COR-L47 (cell line): ENCODE results near the gene LHX1.
A peak's percentile ranks its signal among the peaks of the same experiment; 100 is the strongest.

Source experiments
- DNase-seq: peaks from one replicate; lab custom pipeline; 2025; lab: John Stamatoyannopoulos, UW

The LHX1 gene

DNA sequence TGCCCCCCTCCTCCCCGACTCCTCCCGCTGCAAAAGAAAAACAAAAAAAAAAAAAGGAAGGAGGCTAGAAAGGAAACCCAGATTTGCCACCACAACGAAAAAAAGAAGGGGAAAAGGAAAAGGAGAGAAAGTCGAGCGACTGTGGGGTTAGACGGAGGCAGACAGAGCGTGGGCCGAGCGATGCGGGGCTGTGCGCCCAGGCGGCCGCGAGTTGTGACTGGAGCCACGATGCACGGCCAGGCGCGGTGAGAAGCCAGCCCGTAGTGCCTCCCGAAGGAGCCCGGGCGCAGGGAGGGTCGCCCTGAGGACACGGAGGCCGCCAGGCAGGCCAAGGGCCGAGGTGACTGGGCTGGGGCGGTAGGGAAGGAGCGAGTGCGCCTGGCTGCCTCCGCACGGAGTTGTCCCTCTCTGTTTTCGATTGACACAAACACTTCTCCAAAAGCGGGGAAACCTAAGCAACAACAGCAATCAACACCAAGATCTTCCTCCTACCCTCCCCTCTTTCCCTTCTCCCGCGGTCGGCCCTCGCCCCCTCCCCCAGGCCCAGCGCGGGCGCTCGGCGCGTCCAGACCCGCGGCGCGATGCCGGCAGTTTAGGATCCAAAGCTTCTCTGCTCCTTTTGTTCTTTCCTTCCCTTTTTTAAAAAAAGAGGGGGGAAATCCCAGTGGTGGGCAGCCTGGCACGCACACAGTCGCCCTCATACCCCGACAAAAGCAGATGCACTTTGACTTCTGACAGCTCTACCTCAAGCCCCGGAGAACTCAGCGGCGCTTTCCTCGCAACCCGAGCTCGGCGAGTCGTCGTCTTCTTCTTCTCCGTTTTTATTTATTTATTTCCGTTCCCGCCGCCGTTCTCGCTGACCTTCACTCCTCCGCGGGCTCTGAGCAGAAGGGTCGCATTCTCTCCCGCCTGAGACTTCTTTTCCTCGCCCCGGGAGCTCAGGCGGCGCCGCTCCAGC lies at the start of gene LHX1:
Gene LHX1, plus strand, starts transcription at position 475 of the 958 bp plus-strand sequence. CDS start 723 bp downstream, outside the sequence.
- DNase-seq: no peak

DNA sequence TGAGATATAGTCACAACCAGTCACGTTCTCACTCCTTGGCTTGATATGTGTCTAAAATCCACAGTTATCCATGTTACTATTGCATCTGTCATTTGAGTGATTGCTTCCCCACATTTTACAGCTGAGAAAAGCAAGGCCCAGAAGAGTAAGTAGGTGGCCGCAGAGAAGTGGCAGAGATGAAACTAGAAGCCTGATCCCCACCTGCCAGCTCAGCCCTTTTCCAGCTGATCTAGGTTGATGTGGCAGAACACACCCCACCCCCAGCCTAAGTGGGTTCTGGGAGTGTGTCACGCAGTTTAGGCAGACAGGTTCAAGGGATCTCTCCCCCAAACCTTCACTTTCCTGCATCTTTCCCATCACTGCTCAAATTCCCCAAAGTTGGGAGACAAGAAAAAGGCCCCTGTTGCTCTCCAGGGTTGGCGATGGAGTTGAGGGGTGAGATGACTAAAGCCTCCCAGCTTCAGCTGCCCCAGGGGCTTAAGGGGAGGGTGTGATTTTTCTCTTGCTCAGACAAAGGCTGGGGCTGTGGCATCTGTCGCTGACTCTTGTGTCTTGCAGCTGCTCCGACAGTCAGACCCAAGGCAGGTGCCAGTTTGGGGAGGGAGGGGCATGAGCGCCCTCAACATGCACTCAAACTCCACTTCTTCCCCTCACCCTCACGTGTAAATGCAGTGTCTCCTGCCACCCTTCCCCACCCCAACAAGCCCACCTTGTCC lies 48.9 kb upstream of the LHX1 start:
- peak; percentile 21 for DNase-seq

DNA sequence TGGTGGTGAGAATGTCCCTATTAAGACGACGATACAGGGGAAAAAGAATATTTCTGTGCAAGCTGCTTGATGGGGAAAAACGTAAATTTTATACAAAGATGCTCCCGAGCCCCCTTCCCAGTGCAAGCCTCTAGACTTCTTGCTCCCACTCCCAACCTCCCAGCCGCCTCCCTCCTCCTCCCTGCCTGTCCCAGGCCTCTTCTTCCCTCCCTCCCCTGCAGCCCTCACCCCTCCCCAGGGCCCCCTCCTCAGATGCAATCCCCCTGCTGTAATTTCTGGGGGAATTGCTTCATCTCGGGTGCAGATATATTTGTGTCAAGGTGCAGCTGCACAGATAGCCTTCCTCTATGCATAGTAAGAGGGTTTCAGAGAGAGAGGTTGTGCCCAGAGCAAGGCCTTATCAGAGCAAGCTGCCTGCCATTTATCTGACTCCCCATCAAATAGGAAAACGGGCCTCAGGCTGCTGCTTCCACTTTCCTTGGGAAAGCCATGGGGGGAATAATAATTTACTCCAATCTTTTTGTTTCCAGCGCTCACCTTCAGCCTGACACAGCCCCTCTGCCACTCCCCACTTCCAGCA lies 47.4 kb upstream of the LHX1 start:
- DNase-seq: no peak

DNA sequence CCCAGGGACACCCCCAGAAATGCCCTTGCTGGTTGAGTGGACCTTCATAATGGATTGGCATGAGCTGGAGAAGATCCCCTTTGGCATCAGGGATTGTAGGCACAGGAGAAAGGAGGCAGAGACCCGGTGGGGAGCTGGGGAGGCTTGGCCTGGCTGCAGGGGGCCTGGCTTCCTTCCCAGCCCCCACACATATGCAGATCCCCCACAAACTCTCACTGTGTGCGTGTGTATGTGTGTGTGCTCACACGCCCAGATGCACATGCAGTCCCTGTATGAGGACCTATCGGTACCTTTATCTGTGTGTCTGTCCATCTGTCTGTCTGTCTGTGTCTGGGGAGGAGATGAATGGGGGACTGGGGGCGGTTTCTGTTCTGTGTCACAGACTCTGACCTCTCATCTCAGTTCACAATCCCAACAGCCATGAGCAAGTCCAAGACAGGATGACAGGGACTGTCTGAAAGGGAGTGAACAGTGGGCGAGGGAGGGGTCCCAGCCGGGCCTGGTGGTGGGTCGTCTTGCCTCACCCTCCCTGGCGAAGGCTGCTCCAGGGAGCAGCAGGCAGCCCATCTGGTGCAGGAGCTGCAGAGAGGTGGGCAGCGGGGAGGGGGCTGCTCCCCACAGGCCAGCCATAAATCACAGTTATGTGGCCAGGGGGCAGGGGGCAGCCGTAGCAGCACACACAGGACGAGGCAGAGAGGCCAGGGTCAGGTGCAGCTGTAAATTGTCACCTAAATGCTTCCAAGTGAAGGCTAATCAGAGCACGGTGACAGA lies 46.7 kb upstream of the LHX1 start:
- no peak for DNase-seq

DNA sequence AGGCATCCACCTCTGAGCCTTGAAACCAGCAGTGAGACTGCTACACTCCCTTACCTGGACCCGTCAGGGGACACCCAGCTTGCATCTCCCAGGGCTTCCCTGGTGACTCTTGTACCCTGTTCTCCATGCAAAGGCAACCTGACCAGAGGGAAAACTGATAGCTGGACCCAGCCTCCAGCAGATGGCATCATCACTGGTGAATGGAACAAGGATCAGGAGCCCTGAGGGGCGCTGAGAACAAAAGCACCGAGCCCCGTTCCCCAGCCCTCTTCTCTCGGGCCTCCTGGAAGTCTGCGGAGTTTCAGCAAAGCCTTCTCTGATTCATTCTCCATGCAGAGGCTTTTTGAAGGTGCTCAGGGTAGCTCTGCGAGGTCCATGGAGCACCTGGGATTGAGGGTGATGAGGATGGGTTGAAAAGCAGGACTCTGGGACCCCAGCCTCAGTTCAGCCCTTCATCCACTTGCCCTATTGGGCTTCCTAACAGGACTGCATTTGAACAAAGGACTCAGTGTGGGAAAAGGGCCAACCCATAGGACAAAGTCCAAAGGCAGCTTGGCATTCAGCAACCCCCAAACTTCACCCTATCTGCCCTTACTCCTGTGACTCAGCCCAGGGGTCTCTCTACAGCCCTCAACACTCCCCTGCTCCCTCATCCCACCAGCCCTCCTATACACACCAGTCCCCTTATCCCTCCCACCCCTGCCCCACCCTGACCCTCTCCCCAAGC lies 45.0 kb upstream of the LHX1 start:
- no peak for DNase-seq

DNA sequence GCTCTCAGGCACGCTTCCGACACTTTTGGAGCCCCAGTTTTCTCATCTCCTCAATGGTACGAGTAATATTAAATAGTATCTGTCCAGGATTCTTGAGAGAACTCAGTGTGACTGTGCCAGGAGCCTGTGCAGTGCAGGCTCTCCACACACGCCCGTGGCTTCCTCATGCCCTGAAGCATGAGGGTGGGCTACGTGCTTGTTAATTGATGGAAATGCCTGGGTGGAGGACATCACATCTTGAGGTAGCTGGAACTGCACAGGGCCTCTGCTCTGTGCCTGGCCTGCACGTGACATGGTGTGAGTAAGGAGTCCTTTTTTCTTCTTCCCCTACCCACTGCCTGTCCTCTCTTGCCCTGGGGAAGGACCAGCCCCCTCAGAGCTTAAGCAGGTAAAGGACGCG lies 43.1 kb upstream of the LHX1 start:
- no peak for DNase-seq

DNA sequence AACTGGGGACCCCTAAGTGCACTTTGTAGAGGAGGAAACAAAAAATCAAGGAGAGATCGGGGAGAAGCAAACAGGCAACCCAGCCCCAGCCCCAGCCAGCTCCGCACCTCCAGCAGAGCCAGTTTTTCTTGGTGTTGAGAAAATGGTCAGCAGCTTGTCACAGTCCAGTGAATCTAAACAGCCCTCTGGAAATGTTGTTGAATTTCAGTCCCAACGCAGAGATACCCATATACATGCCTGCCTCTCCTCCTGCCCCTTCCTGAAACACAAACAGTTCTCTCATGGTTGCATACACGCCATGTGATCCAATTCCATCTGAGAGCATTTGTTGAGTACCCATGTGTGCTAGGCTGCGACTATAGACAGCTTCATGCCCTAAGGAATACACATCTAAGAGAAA lies 42.4 kb upstream of the LHX1 start:
- DNase-seq: no peak

DNA sequence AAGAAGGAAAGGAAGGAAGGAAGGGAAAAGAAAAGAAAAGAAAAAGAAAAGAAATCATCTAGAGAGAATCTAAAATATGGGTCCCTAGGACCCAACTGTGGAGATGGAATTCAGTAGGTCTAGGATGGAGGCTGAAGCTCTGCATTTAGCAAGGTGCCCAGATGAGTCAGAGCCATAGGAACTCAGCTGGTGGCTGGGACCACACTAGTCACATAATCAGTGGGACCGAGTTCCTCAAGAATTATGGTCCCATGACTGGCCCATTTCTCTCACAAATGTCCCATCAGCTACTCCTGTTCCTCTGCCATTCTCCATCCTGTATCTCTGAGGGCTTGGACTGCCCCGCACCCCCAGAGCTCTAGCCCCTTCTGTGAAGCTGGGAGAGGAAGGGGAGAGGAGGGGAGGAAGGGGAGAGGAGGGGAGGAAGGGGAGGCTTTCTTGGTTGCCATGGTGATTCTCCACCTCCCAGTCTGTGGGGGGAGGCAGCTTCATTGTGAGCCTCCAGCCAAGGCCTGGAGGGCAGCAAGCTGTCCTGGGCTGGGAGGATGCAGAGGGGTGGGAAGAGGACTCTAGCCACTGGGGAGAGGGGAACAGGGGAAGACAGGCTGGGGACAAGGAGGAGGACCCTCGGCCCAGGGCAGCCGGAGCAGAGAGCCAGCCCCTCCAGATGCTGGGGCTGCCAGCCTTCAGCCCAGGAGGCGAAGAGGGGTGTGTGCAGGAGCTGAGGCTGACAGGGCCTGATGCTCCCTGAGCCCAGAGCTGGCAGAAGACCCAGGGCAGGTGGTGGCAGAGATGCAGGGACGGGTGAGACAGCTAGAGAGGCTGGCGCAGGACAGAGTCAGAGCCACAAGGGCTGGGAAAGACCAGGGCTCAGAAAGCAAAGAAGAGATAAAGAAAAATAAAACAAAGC lies 37.8 kb upstream of the LHX1 start:
- DNase-seq: no peak

DNA sequence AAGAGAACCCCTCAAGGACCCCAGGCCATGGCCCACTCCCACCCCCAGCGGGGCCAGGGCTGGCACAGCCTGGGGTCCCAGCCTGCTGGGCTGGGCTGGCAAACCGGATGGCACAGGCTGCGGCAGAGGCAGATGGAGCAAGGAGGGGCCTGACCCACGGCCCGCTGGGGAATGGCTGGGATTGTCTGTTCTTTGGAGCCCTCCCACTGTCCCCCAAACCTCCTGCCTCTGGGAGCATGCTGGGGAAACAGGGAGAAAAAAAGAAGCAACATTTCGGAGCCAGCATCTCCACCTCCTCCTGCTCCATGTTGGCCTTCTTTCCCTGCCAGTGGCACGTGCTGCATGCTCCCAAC lies 37.1 kb upstream of the LHX1 start:
- DNase-seq: no peak

DNA sequence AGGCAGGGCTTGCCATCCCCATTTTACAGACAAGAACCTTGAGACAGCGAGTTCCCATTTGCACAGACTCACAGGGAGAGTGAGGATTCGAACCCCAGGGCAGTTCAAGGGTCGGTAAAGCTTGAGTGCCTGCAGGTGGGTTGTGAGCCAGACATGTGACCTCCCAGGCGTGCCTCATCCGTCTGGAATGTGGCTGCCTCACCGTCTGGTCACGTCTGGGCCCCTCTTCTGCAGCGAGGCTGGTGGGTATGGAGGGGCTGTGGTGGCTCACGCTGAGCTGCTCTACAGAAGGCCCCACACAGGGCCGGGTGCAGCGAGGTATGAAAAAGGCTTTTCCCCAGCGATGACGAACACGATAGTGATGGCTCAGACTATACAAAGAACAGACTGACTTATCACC lies 35.8 kb upstream of the LHX1 start:
- DNase-seq: no peak

DNA sequence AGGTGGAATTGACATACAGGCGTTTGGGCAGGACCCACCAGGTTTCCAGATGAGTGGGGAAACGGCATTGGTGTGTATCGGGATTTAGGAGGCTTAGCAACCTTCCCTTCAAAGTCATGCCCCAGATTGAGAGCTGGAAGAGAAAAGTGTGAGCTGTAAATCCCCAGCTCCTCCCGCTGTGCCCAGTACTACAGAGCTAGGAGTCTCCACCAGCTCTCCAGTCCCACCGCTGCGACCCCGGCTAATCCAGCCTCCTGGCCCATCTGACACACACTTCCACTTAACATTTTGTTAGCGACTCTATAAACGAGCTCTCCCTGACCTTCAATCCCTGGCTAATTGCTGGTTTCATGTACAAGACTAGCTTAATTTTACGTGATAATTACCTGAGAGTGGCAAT lies 29.9 kb upstream of the LHX1 start:
- DNase-seq: no peak

DNA sequence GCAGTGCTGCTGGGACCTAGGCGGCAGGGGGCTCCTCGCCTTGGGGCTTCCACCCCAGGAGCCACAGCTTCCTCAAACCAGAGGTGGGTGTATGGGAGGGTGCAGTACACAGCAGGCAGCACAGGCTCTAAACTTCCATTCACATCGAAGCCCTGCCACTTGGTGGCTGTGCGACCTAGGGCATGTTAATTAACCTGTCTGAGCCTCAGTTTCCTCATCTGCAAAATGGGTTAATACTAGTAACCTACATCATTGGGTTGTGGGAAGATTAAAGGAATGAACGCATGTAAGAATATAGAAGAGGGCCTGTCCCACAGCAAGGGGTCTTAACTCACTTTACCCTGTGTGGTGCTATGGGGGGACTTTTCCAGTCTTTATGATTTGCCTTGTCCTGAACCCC lies 26.8 kb upstream of the LHX1 start:
- DNase-seq: no peak

DNA sequence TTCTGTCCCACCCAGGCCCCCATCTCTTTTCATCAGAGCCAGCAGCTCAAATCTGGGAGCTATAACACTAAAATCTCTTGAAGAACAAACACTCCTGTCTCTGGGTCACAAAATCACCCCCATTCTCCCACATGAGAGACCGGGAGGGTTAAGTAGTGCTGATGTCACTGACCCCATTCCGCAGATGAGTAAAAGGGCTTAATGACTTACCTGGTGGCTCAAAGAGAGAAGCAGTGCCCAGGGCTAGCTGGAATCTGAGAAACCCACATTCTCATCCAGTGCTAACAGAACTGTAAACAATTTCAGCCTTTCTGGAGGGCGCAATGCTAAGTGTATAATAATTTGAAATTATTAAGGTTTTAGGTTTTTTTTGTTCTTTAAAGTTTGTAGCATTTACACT lies 26.3 kb upstream of the LHX1 start:
- no peak for DNase-seq

DNA sequence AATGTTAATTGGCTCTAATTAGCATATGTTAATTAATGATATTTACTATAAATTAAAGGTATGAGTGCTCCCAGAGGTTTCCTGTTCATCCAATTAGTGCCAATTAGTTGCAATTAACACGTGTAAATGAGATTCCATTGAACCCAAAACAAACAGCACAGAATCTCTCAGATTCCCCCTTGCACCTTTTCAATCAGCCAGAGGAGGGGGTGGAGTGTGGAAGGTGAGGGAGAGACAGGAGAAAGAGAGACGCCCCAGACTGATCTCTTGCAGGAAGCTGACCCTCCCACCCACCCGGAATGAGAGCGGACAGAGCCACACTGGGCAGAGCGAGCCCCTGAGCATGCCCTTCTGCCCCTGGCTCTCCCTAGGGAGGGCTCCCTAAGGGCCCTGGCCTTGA lies 24.1 kb upstream of the LHX1 start:
- DNase-seq: no peak

DNA sequence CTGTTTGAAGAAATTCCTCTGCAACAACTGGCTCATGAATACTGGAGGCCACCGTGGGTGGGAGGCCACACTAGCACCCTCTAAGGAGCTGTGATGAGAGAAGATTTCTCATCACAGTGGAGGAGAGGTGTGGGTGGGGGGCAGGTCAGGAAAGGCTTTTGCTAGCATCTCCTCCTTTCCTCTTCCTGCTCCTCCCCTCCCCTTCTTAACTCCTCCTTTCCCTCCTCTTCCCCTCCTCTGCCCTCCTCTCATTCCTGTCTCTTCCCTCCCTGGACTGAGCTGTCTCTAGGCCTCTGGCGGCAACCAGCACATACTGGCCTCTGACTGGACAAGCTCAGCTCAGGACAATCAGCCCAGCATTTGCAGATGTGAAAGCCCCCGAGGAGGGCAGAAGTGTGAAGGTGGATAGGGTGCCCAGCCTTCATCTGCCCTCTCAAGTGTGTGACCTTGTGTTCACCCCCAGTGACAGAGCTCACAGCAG lies 19.0 kb upstream of the LHX1 start:
- no peak for DNase-seq

DNA sequence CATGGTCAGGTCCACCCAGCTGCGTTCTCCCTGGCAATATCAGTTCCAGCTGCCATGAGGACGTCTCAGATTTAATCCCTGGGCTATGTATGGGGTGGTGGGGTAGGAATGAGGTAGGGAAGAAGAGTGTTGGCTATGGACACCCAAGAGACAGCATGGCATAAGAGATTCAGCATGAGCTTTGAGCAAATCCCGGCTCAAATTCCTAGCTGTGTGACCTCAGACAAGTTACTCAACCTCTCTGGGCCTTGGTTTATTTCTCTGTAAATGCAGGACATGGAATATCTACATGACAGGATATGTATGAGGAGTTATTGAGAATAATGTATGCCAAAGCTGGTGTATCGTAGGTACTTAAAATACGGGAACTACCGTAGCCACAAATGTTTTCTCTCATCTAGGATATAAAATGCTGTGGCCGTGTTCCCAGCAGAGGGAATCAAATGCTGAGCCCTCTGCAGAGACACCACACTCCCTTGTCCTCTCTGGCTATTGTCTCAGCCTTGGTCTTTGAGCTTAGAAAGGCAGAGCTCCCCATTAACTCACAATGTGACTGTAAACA lies 17.8 kb upstream of the LHX1 start:
- no peak for DNase-seq

DNA sequence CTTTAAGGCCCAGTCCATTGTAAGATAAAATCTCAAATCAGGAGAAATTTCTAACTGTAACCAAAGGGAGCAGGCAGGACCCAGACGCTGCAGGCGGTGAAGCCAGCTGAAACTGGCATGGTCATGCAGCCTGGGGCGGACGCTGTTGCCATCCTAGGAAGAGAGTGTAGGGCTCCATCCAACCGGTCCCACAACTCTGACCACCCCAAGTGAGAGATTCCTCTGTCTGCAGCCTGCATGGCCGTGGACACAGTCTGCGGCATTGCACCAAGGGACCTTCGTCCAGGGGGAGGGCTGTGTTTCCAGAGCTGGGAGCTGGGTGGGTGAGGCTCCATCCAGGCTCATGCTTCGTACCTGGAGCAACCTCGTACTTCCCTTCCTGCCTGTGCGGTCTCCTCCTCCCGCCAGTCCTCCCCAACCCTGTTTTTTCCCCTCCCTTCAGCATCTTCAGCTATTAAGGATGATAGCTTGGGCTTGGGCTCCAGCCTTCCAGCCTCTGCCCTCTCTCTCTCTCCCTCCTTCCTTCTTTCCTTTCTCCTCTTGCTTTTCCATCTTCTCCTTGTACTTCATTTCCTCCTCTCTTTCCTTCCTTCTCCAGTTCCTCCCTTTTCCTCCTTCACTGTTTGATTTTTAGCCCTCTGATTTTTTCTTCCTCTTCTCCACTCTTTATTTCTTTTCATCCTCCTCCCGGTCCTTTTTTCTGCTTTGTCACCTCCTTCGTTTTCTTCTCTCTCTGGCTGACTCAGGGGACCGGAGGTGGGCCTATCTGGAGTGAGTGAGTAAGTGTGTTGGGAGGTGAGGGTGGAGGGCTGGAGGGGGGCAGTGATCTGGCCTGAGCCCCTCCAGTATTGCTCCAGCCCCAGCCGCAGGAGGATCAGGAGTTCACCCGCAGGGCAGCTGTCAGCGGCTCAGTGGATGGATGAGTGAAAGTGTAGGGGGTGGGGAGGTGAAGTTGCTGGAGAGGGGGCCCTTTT lies 17.0 kb upstream of the LHX1 start:
- DNase-seq: no peak

DNA sequence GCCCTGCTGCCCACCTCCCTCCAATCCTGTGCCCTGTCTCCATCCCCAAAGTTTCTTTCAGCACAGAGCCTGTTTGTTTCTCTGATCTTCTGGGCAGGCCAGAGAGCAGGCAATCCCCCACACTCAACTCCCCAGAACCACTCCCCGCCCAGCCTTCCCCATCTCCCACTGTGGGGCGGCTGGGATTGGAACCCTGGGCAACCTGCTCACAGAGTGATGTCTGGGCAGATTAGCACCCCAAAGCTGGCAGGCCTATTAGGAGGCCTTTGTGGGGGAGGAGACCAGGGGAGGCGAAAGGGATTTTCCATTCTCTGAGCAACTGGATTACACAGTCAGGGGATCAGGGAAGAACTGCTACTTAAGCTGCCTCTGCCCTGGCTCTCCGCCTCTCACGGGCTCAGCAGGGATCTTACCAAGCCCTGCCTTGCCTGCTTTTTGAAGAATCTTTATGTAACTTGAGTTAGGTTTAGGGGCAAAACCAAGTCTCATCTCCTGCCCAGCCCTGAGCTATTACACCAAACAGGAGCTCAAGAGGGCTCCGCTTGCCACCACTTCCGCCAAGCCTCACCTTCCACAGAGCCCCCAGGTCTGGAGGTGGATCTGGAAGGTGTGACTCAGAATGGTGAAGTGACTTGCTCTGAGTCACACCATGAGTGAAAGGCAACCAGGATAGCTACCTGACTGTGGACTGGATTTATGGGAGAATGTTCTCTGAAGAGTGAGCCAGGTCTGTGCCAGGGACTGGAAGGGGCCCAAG lies 16.0 kb upstream of the LHX1 start:
- no peak for DNase-seq
